Astrocyte (in vitro differentiated cells and primary cell): ENCODE results near the gene RSPH3.

ENCODE experiments used
- EZH2 ChIP-seq: IDR thresholded peaks from 2 replicates; pipeline ENCODE4 v1.6.1; 2012; ENCODE audit warnings: mild to moderate bottlenecking, low read length, inconsistent platforms; ENCODE audit not compliant: insufficient read depth
- TF ChIP-seq, protein P1 (sequence below): IDR thresholded peaks from 2 replicates; pipeline ENCODE4 v1.5.1; 2011; ENCODE audit warnings: low read depth, mild to moderate bottlenecking, inconsistent platforms, low read length, moderate library complexity; ENCODE audit not compliant: insufficient read depth

DNA sequence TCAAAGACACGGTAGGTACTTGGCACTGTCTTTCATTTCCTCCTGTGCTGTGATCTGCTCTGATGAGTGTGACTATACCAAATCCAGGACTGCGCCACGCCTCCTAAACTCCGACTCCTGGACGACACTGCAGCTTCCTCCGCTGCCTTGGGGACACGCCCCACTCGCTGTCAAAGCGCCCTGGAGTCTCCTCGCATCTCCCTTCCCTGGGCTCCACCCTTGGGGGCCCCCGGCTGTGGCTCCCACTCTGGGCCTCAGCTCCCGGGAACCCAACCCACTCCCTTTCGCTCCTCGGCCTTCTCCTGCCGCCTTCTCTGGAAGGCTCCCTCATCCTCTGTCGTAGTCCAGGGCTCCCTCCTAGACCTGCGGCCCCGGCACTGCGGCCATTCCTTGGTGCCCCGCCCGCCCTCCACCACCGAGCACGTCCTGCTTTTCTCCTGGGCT, 61.2 kb downstream of the RSPH3 start:
- TF ChIP-seq, protein P1, sequence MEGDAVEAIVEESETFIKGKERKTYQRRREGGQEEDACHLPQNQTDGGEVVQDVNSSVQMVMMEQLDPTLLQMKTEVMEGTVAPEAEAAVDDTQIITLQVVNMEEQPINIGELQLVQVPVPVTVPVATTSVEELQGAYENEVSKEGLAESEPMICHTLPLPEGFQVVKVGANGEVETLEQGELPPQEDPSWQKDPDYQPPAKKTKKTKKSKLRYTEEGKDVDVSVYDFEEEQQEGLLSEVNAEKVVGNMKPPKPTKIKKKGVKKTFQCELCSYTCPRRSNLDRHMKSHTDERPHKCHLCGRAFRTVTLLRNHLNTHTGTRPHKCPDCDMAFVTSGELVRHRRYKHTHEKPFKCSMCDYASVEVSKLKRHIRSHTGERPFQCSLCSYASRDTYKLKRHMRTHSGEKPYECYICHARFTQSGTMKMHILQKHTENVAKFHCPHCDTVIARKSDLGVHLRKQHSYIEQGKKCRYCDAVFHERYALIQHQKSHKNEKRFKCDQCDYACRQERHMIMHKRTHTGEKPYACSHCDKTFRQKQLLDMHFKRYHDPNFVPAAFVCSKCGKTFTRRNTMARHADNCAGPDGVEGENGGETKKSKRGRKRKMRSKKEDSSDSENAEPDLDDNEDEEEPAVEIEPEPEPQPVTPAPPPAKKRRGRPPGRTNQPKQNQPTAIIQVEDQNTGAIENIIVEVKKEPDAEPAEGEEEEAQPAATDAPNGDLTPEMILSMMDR = no peak
- TF ChIP-seq EZH2 = no peak
